Left renal pelvis (tissue), 4 donors: Measurements from ENCODE around the gene EDEM1. TPM values are rescaled to one million over a fixed set of nuclear protein-coding genes. Genes with fewer than 3 reads are reported as not detected.
"Not testable (repeated sequence)": the region's sequence is repeated elsewhere in the genome, so short reads cannot be mapped to it uniquely, and the experiment has no call there.

Source experiments
- DNase-seq, 4 donors: peaks; one replicate each; pipeline ENCODE4 v3.0.0-alpha.2; 2013; ENCODE audit warnings: low read depth in 4 of 4, low spot score in 3 of 4
- polyA plus RNA-seq, 4 donors: library from polyadenylated mRNA; unstranded; fragments of 120-200 nt; gene quantifications; one replicate each; pipeline ENCODE4 v1.2.1, GENCODE V29; 2013; ENCODE audit not compliant: insufficient read length in 4 of 4

EDEM1 gene
- polyA plus RNA-seq, 4 donors: 15.3 to 21.2 (median 18.8) TPM

GRCh38 chr3:5227812-5228211, 40.3 kb downstream of the EDEM1 start:
- no peak for DNase-seq

- no peak for DNase-seq
Observed at GRCh38 chr3:5229414-5229813, 41.9 kb downstream of the EDEM1 start.

- no peak for DNase-seq
Observed at GRCh38 chr3:5231074-5231473, 43.6 kb downstream of the EDEM1 start.

- no peak for DNase-seq
Observed at GRCh38 chr3:5231487-5231886, 44.0 kb downstream of the EDEM1 start.

GRCh38 chr3:5232570-5232969, 45.1 kb downstream of the EDEM1 start:
- DNase-seq: no peak

- no peak for DNase-seq
Observed at GRCh38 chr3:5233026-5233425, 45.5 kb downstream of the EDEM1 start.

- DNase-seq: no peak
Observed at GRCh38 chr3:5235655-5236054, 48.1 kb downstream of the EDEM1 start.

- DNase-seq: no peak
Observed at GRCh38 chr3:5238545-5238944, 51.0 kb downstream of the EDEM1 start.

GRCh38 chr3:5239602-5240001, 52.1 kb downstream of the EDEM1 start:
- no peak for DNase-seq

- no peak for DNase-seq
Observed at GRCh38 chr3:5240740-5241139, 53.2 kb downstream of the EDEM1 start.

GRCh38 chr3:5242785-5243184, 55.3 kb downstream of the EDEM1 start:
- DNase-seq: not testable (repeated sequence)

- DNase-seq: no peak
Observed at GRCh38 chr3:5245927-5246326, 58.4 kb downstream of the EDEM1 start.

- DNase-seq: no peak
Observed at GRCh38 chr3:5248822-5249221, 61.3 kb downstream of the EDEM1 start.

- DNase-seq: no peak
Observed at GRCh38 chr3:5250467-5251195, 63.1 kb downstream of the EDEM1 start.

- DNase-seq: no peak
Observed at GRCh38 chr3:5251196-5251583, 63.7 kb downstream of the EDEM1 start.

GRCh38 chr3:5252131-5252530, 64.6 kb downstream of the EDEM1 start:
- no peak for DNase-seq

- DNase-seq: no peak
Observed at GRCh38 chr3:5254281-5255048, 67.0 kb downstream of the EDEM1 start.

GRCh38 chr3:5255404-5256344, 68.2 kb downstream of the EDEM1 start:
- DNase-seq: no peak

GRCh38 chr3:5258526-5258925, 71.0 kb downstream of the EDEM1 start:
- no peak for DNase-seq

GRCh38 chr3:5260992-5261501, 73.5 kb downstream of the EDEM1 start:
- no peak for DNase-seq

GRCh38 chr3:5262507-5262906, 75.0 kb downstream of the EDEM1 start:
- DNase-seq: no peak
